HFF-Myc (cell line): Measurements from ENCODE around the gene CADM1.

Source experiments
- DNase-seq: peaks from one replicate; pipeline ENCODE4 v3.0.0-alpha.2; 2011; ENCODE audit warnings: low read depth; ENCODE audit errors: extremely low read depth
- H3K4me3 ChIP-seq: replicated peaks from 2 replicates; pipeline ENCODE4 v1.5.1; 2011; ENCODE audit warnings: low read depth, mild to moderate bottlenecking, control low read depth, low read length
- CTCF ChIP-seq: IDR thresholded peaks from 2 replicates; pipeline ENCODE4 v1.5.1; 2012; ENCODE audit warnings: mild to moderate bottlenecking, low read depth, low read length, control low read depth; ENCODE audit errors: missing control alignments

CADM1 gene

GRCh38 chr11:115179636-115180035, 324.6 kb downstream of the CADM1 start:
- TF ChIP-seq CTCF: no peak
- no peak for DNase-seq
- H3K4me3 ChIP-seq: no peak overlapping the region

GRCh38 chr11:115178705-115179104, 325.5 kb downstream of the CADM1 start:
- no peak for DNase-seq
- TF ChIP-seq CTCF: no peak

DNA sequence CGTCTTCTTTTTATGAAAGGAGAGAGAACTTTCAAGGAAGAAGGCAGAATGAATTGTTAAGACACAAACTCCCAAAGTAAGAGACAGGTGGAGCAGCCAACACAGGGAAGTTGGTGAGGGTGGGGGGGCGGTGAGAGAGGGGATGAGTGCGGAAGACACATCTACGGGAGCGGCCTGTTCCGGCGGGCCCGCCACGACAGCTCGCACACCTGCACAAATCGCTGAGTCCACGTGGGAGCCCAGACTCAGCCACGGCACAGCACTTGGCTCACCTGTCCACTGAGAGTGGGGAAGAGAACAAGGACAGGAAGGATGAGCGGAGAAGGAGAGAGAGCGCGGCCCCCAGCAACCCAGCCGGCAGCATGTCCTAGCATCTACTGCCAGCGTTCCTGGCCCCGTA, 331.1 kb downstream of the CADM1 start:
- no peak overlapping the region for H3K4me3 ChIP-seq
- DNase-seq: no peak
- no peak for TF ChIP-seq CTCF

More at GRCh38 chr11:115178705-115179104, 325.5 kb downstream of the CADM1 start:
- no peak overlapping the region for H3K4me3 ChIP-seq

DNA sequence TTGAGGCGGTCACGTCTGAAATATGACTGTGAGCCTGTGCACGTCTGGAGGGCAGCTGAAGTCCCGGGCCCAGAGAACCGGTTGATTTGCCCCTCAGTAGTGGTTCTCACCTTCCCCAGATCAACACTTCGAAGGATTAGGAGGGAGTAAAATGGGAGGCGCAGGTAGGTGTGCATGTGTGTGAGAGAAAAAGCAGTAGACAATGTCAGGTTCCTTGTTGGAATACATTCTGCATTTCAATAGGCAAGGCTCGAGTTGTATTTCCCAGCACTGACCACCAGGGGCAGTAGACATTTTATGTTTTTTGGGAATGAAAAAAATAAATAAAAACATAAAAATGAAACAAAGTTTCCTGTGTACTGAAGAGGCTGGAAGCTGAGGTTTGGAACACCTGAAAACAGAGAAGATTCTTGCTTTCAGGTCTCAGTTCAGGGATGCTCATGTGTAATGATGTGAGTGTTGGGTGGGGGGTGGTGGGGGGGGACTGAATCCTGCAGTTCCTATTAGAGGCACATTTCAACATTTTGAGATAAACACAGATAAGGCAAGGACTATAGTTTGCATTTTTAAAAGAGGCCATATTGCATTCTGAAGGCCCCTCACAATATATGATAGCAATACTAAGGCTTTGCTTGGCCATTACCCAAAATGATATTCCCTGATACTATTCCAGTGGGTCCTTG, 333.9 kb downstream of the CADM1 start:
- H3K4me3 ChIP-seq: no peak overlapping the region
- TF ChIP-seq CTCF: peak; percentile 70
- DNase-seq: no peak

- no peak for DNase-seq
- TF ChIP-seq CTCF: no peak
Observed at GRCh38 chr11:115169251-115169650, 335.0 kb downstream of the CADM1 start.

DNA sequence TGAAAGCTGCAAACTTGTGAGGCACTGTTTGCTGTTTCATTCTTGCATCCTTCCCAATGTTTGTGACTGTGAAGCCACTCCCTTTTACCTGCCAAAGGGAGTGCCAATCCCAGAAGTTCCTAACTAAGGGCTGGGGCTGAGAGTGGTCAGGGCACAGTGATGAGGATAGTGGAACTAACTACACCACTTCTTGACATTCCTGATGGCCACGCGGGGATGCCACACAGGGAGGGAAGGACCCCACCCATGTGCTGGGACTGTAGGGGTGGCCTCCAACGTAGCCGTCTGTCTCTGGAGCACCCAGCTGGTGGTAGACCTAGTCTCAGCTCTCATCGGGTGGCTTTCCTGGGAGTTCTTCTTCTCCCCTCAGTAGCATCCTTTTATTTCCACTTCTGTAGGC, 335.5 kb downstream of the CADM1 start:
- TF ChIP-seq CTCF: no peak
- no peak for DNase-seq
- no peak overlapping the region for H3K4me3 ChIP-seq

More at GRCh38 chr11:115169251-115169650, 335.0 kb downstream of the CADM1 start:
- no peak overlapping the region for H3K4me3 ChIP-seq

GRCh38 chr11:115168229-115168671, 336.0 kb downstream of the CADM1 start:
- TF ChIP-seq CTCF: no peak
- no peak for DNase-seq
- no peak overlapping the region for H3K4me3 ChIP-seq
